Adrenal gland (tissue), 12 donors: Measurements from ENCODE around the gene LAYN. TPM values are rescaled to one million over a fixed set of nuclear protein-coding genes. Genes with fewer than 3 reads are reported as not detected.

Source experiments
- DNase-seq, 7 donors: peaks; one replicate each; pipeline ENCODE4 v3.0.0-alpha.2; 2019 to 2020
- H3K27ac ChIP-seq, 5 donors: fragments of 200-600 bp; sonication (generic) in 4 of 5; 1 replicate in 3 of 5; 2 replicates in 2 of 5; pipeline versions ENCODE4 v1.5.1 to v1.8.0; 2016 to 2020; ENCODE audit warnings: mild to moderate bottlenecking in 1 of 5
- H3K27me3 ChIP-seq: fragments of 200-600 bp; 2 replicates; pipeline ENCODE4 v1.8.0; 2021
- H3K36me3 ChIP-seq, 2 donors: fragments of 200-600 bp; replicated peaks in 1 of 2; 1 replicate in 1 of 2; 2 replicates in 1 of 2; pipeline versions ENCODE4 v1.5.1 to v1.8.0; 2018 to 2022
- H3K4me1 ChIP-seq, 2 donors: fragments of 200-600 bp; replicated peaks in 1 of 2; 1 replicate in 1 of 2; 2 replicates in 1 of 2; pipeline versions ENCODE4 v1.5.1 to v1.8.0; 2018 to 2021
- H3K4me3 ChIP-seq, 4 donors: fragments of 200-600 bp; sonication (generic) in 3 of 4; one replicate each; pipeline ENCODE4 v1.5.1; 2016 to 2018
- H3K9me3 ChIP-seq, 3 donors: fragments of 200-600 bp; sonication (generic) in 1 of 3; replicated peaks in 1 of 3; 1 replicate in 2 of 3; 2 replicates in 1 of 3; pipeline versions ENCODE4 v1.5.1 to v1.8.0; 2016 to 2021
- CTCF ChIP-seq, 6 experiments: fragments of 450-650 bp in 4 of 6; fragments of 200-600 bp in 2 of 6; sonication (generic) in 1 of 6; IDR thresholded peaks; 1 replicate in 5 of 6; 2 replicates in 1 of 6; pipeline versions ENCODE4 v1.5.1 to v1.8.0; 2016 to 2021; ENCODE audit warnings: antibody characterized with exemption in 6 of 6, mild to moderate bottlenecking in 2 of 6, moderate library complexity in 1 of 6
- POLR2A ChIP-seq, 2 donors: fragments of 450-650 bp; IDR thresholded peaks; one replicate each; pipeline ENCODE4 v1.6.1; 2017; ENCODE audit warnings: antibody characterized with exemption in 2 of 2, mild to moderate bottlenecking in 2 of 2, moderate library complexity in 1 of 2
- WGBS, 4 donors: extraction: QIAGEN DNeasy Blood & Tissue Kit in 2 of 4; methylation state at CpG; one replicate each; pipeline versions ENCODE4 v1.1.5 to v1.1.7; 2013 to 2017; 5-methylcytosine and 5-hydroxymethylcytosine counted together
- intact Hi-C, 2 donors: fragments of 100-400 bp; cut with DNase I; formaldehyde crosslinking; loops; one replicate each; pipeline versions ENCODE4 v1.14.1 to v1.15.0; 2022 to 2023
- polyA plus RNA-seq, 3 donors: library from polyadenylated mRNA; stranded (reverse); fragments of 200-250 nt in 2 of 3; fragments of 350-450 nt in 1 of 3; fragmentation: Illumina TruSeq in 1 of 3; extraction: RNeasy Lipid Tissue Mini Kit (QIAGEN cat#74804) in 1 of 3; gene quantifications; one replicate each; pipeline ENCODE4 v1.2.3, GENCODE V29; 2013 to 2014
- total RNA-seq, 9 donors: library from RNA; depleted of rRNA in 4 of 9; stranded (reverse); fragments of >200 nt in 4 of 9; fragments of 120-200 nt in 1 of 9; fragmentation: NEBNext Ultra II Directional in 1 of 9; extraction: Animal tissue kit (Norgen Biotek cat#: 25700) in 1 of 9; gene quantifications; one replicate each; pipeline versions ENCODE4 v1.1.0 to v1.2.4, GENCODE V29; 2013 to 2023
- donor health status: healthy with polysubstance abuse.
- donor health status: Bipolar disorder and iron deficiency.
- donor health status: DM: yes; HTN: yes; CAD: no.
- donor health status: DM: no; HTN: no; CAD: no.
- donor health status: DM: no; HTN: no; CAD: no.
- donor health status: DM: yes; HTN: yes; CAD: no.

LAYN gene
- total and polyA plus RNA-seq, 12 donors, result 1.5 to 5.4 (median 2.2) TPM

- Histone ChIP-seq H3K9me3 (no peaks in the 10 kb centered on the region), H3K4me3 (no peak overlapping the region), H3K4me1 (no peaks in the 10 kb centered on the region), H3K27ac (no peak overlapping the region), H3K36me3 (no peaks in the 10 kb centered on the region), H3K27me3 (peaks cover 9% of the 10 kb centered on the region)
- no peak for TF ChIP-seq POLR2A (IDR thresholded peaks at IDR 0.05)
- no peak for TF ChIP-seq CTCF (IDR thresholded peaks at IDR 0.05)
- no peak for DNase-seq
- intact Hi-C loops, result no loop called here
Measured at GRCh38 chr11:111531136-111531535, 9.4 kb upstream of the LAYN start.

- Histone ChIP-seq H3K27me3 (peaks cover 9% of the 10 kb centered on the region), H3K4me1 (no peaks in the 10 kb centered on the region), H3K4me3 (no peak overlapping the region), H3K36me3 (no peaks in the 10 kb centered on the region), H3K9me3 (no peaks in the 10 kb centered on the region), H3K27ac (no peak overlapping the region)
- intact Hi-C loops, result no loop called here
- DNase-seq, result no peak
- TF ChIP-seq CTCF (IDR thresholded peaks at IDR 0.05), result no peak
- no peak for TF ChIP-seq POLR2A (IDR thresholded peaks at IDR 0.05)
- 65 to 75% (median 71%) methylated on average over 9 of the region's 9 CpGs for WGBS, 4 donors
Measured at GRCh38 chr11:111531687-111532364, 8.7 kb upstream of the LAYN start.

GRCh38 chr11:111532365-111532709, 8.2 kb upstream of the LAYN start:
- intact Hi-C loops, result no loop called here
- peaks cover 9% of the 10 kb centered on the region for H3K27me3 ChIP-seq
- H3K27ac ChIP-seq, result no peak overlapping the region
- no peak for TF ChIP-seq CTCF (IDR thresholded peaks at IDR 0.05)
- TF ChIP-seq POLR2A (IDR thresholded peaks at IDR 0.05), result no peak
- no peak for DNase-seq
- no peaks in the 10 kb centered on the region for H3K36me3 ChIP-seq
- 71 to 88% (median 74%) methylated on average over 5 of the region's 5 CpGs for WGBS, 4 donors
- H3K4me1 ChIP-seq, result no peaks in the 10 kb centered on the region
- H3K4me3 ChIP-seq, result no peak overlapping the region
- no peaks in the 10 kb centered on the region for H3K9me3 ChIP-seq

- intact Hi-C loops, result no loop called here
- no peak overlapping the region for H3K4me3 ChIP-seq
- no peak overlapping the region for H3K27ac ChIP-seq
- peaks cover 0 to 4% of the 10 kb centered on the region in 2 donors for H3K4me1 ChIP-seq
- peaks cover 20% of the 10 kb centered on the region for H3K27me3 ChIP-seq
- TF ChIP-seq POLR2A (IDR thresholded peaks at IDR 0.05) (no peak), CTCF (IDR thresholded peaks at IDR 0.05) (no peak)
- 79 to 82% (median 79%) methylated on average over 6 of the region's 6 CpGs for WGBS, 4 donors
- no peaks in the 10 kb centered on the region for H3K36me3 ChIP-seq
- no peak for DNase-seq
- no peaks in the 10 kb centered on the region for H3K9me3 ChIP-seq
Measured at GRCh38 chr11:111535281-111535680, 5.2 kb upstream of the LAYN start.
